CD4-positive, alpha-beta T cell treated with Interleukin-12 subunit alpha and Interleukin-12 subunit beta, for 1 hour (primary cell): Measurements from ENCODE around the gene RNF103.
A peak's percentile ranks its signal among the peaks of the same experiment; 100 is the strongest.
"Not testable (repeated sequence)": the region's sequence is repeated elsewhere in the genome, so short reads cannot be mapped to it uniquely, and the experiment has no call there.

Experiments
- DNase-seq: peaks from one replicate; pipeline ENCODE4 v3.0.0-alpha.2; 2020

Gene RNF103

GRCh38 chr2:86623494-86624266 is at the start of gene RNF103:
TSS of gene RNF103 (minus strand) at chr2:86623865. CDS start at chr2:86622886, 979 bp downstream.
- peak; percentile 93 for DNase-seq

- DNase-seq = no peak
These were observed 49.3 kb upstream of the RNF103 start for GRCh38 chr2:86673011-86673410.

- no peak for DNase-seq
These were observed 48.4 kb upstream of the RNF103 start for GRCh38 chr2:86672027-86672545.

GRCh38 chr2:86671337-86671981 is 47.8 kb upstream of the RNF103 start:
- no peak for DNase-seq

GRCh38 chr2:86669323-86669722 is 45.7 kb upstream of the RNF103 start:
- DNase-seq = not testable (repeated sequence)

GRCh38 chr2:86661333-86661732 is 37.7 kb upstream of the RNF103 start:
- no peak for DNase-seq

- DNase-seq = no peak
These were observed 26.5 kb upstream of the RNF103 start for GRCh38 chr2:86650188-86650587.

GRCh38 chr2:86649119-86649947 is 25.7 kb upstream of the RNF103 start:
- no peak for DNase-seq

- DNase-seq = no peak
These were observed 25.0 kb upstream of the RNF103 start for GRCh38 chr2:86648681-86649080.

- DNase-seq = no peak
These were observed 23.2 kb upstream of the RNF103 start for GRCh38 chr2:86646865-86647264.

GRCh38 chr2:86646329-86646728 is 22.7 kb upstream of the RNF103 start:
- no peak for DNase-seq

GRCh38 chr2:86645752-86646151 is 22.1 kb upstream of the RNF103 start:
- DNase-seq = no peak

- DNase-seq = no peak
These were observed 15.0 kb upstream of the RNF103 start for GRCh38 chr2:86638712-86639111.

- no peak for DNase-seq
These were observed 13.2 kb upstream of the RNF103 start for GRCh38 chr2:86636842-86637241.

GRCh38 chr2:86634352-86634751 is 10.7 kb upstream of the RNF103 start:
- DNase-seq = no peak

- DNase-seq = no peak
These were observed 9.5 kb upstream of the RNF103 start for GRCh38 chr2:86633155-86633651.

GRCh38 chr2:86632672-86633071 is 9.0 kb upstream of the RNF103 start:
- DNase-seq = no peak

GRCh38 chr2:86631846-86632485 is 8.3 kb upstream of the RNF103 start:
- no peak for DNase-seq

GRCh38 chr2:86628091-86628522 is 4.4 kb upstream of the RNF103 start:
- no peak for DNase-seq

- DNase-seq = no peak
These were observed 3.9 kb upstream of the RNF103 start for GRCh38 chr2:86627550-86627949.

GRCh38 chr2:86625096-86625495 is 1.4 kb upstream of the RNF103 start:
- no peak for DNase-seq

- DNase-seq = no peak
These were observed 542 bp upstream of the RNF103 start for GRCh38 chr2:86624267-86624547.

- DNase-seq = peak; percentile 52
These were observed 597 bp downstream of the RNF103 start for GRCh38 chr2:86623043-86623493.
